PFSK-1 (cell line): ENCODE data around the gene CCR2.

Experiments
- FOXP2 ChIP-seq: optimal IDR thresholded peaks from 2 replicates; pipeline ENCODE3; 2011; ENCODE audit warnings: borderline replicate concordance, control low read depth, inconsistent platforms; ENCODE audit not compliant: insufficient read depth; ENCODE audit errors: extremely low read length, extremely low read depth
- POLR2AphosphoS5 ChIP-seq: IDR thresholded peaks from 2 replicates; pipeline ENCODE4 v1.6.1; 2012; ENCODE audit warnings: low read depth, mild to moderate bottlenecking, control low read depth, low read length, moderate library complexity
- SIN3A ChIP-seq: IDR thresholded peaks from 2 replicates; pipeline ENCODE4 v1.6.1; 2012; ENCODE audit warnings: mild to moderate bottlenecking, low read length, moderate library complexity, borderline replicate concordance; ENCODE audit not compliant: insufficient read depth
- TAF1 ChIP-seq: IDR thresholded peaks from 2 replicates; pipeline ENCODE4 v1.6.1; 2012; ENCODE audit warnings: low read length, control low read depth, borderline replicate concordance; ENCODE audit not compliant: insufficient read depth
- TF ChIP-seq, protein P1 (sequence below), 2 experiments: IDR thresholded peaks; 2 replicates each; pipeline versions ENCODE4 v1.6.1 to v1.8.0; 2011 to 2012; ENCODE audit warnings: low read depth in 2 of 2, low read length in 2 of 2, control low read depth in 1 of 2, inconsistent platforms in 1 of 2, mild to moderate bottlenecking in 1 of 2, moderate library complexity in 1 of 2; ENCODE audit not compliant: insufficient read depth in 1 of 2

Gene CCR2

DNA sequence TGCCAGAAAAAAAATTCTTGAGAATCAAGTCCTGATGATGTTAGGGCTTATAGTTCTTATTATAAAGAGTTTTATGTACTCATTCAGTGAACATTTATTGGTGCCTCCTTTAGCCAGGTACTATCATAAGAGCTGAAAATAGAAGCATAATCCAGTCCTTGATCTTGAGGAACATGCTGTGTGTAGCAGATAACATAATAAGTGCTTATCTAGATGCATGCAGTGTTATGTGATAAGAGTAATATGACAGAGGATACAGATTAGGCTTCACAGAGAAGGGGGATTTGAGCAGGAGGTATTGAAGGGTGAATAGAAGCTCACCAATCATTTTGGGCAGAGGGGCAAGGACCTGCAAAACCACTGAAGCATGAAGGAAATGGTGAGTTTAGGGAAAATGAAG lies 1.1 kb downstream of the CCR2 start:
- TF ChIP-seq POLR2AphosphoS5 = no peak
- TF ChIP-seq TAF1 = no peak
- TF ChIP-seq, protein P1, sequence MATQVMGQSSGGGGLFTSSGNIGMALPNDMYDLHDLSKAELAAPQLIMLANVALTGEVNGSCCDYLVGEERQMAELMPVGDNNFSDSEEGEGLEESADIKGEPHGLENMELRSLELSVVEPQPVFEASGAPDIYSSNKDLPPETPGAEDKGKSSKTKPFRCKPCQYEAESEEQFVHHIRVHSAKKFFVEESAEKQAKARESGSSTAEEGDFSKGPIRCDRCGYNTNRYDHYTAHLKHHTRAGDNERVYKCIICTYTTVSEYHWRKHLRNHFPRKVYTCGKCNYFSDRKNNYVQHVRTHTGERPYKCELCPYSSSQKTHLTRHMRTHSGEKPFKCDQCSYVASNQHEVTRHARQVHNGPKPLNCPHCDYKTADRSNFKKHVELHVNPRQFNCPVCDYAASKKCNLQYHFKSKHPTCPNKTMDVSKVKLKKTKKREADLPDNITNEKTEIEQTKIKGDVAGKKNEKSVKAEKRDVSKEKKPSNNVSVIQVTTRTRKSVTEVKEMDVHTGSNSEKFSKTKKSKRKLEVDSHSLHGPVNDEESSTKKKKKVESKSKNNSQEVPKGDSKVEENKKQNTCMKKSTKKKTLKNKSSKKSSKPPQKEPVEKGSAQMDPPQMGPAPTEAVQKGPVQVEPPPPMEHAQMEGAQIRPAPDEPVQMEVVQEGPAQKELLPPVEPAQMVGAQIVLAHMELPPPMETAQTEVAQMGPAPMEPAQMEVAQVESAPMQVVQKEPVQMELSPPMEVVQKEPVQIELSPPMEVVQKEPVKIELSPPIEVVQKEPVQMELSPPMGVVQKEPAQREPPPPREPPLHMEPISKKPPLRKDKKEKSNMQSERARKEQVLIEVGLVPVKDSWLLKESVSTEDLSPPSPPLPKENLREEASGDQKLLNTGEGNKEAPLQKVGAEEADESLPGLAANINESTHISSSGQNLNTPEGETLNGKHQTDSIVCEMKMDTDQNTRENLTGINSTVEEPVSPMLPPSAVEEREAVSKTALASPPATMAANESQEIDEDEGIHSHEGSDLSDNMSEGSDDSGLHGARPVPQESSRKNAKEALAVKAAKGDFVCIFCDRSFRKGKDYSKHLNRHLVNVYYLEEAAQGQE (IDR thresholded peaks at IDR 0.05; ENCODE audit: insufficient read depth in 1 of 2, low read depth in 2 of 2, low read length in 2 of 2) = no peak
- TF ChIP-seq FOXP2 = no peak
- TF ChIP-seq SIN3A = no peak

DNA sequence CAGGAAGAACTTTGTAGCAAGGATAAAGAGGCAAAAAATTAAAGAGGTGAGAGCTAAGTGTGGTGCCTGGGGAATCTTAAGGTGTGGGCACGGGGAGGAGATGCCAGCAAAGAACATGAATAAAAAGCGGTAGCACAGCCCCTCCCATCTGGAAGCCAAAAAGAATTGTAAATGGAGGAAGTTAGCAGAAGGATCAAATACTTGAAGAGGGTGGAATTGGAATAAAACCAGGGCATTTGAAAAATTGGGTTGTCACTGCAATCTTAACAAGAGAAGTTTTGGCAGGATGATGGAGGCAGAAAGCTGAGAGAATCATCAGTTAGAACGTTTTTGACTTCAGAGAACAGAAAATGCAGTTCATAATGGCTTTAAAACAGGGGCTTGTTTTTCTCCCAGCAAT lies 2.4 kb downstream of the CCR2 start:
- TF ChIP-seq POLR2AphosphoS5 = no peak
- TF ChIP-seq SIN3A = no peak
- TF ChIP-seq, protein P1 (IDR thresholded peaks at IDR 0.05; ENCODE audit: insufficient read depth in 1 of 2, low read depth in 2 of 2, low read length in 2 of 2) = no peak

DNA sequence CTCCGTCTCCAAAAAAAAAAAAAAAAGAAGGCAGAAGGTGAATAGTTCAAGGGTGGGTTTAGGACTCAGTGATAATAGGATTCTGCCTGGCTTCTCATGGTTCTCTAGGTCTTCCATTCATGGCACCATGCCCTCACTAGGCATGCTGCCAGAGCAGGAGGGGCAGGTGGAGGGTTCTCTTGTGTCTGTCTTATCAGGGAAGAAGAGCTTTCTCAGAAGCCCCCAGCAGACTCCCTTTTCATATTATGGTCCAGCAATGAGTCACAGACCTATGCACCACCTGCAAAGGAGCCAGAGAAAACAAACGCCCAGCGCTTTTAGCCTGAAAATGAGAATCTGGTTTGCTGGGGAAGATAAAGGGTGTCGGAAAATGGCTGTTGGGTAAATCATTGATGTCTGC lies 3.0 kb downstream of the CCR2 start:
- TF ChIP-seq SIN3A = no peak
- no peak for TF ChIP-seq TAF1
- TF ChIP-seq POLR2AphosphoS5 = no peak
- TF ChIP-seq, protein P1 (IDR thresholded peaks at IDR 0.05; ENCODE audit: insufficient read depth in 1 of 2, low read depth in 2 of 2, low read length in 2 of 2) = no peak
- TF ChIP-seq FOXP2 = no peak

DNA sequence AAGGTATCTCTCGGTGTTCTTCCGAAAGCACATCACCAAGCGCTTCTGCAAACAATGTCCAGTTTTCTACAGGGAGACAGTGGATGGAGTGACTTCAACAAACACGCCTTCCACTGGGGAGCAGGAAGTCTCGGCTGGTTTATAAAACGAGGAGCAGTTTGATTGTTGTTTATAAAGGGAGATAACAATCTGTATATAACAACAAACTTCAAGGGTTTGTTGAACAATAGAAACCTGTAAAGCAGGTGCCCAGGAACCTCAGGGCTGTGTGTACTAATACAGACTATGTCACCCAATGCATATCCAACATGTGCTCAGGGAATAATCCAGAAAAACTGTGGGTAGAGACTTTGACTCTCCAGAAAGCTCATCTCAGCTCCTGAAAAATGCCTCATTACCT lies 4.6 kb downstream of the CCR2 start:
- TF ChIP-seq, protein P1 (IDR thresholded peaks at IDR 0.05; ENCODE audit: insufficient read depth in 1 of 2, low read depth in 2 of 2, low read length in 2 of 2) = no peak

- TF ChIP-seq SIN3A (no peak), FOXP2 (no peak), POLR2AphosphoS5 (no peak), TAF1 (no peak)
- TF ChIP-seq, protein P1 (IDR thresholded peaks at IDR 0.05; ENCODE audit: insufficient read depth in 1 of 2, low read depth in 2 of 2, low read length in 2 of 2) = no peak
Observed at GRCh38 chr3:46359733-46360493, 6.0 kb downstream of the CCR2 start.
